HEK293 (cell line): ENCODE measurements around the gene TPST1.

Experiments used
- CTCF ChIP-seq: fragments of 450-650 bp; formaldehyde crosslinking; IDR thresholded peaks from 2 replicates; pipeline ENCODE4 v1.5.1; 2016; ENCODE audit warnings: missing biosample characterization, missing genetic modification characterization
- GFI1B ChIP-seq: fragments of 450-650 bp; formaldehyde crosslinking; IDR thresholded peaks from 2 replicates; pipeline ENCODE4 v1.5.1; 2016; ENCODE audit warnings: missing biosample characterization, missing genetic modification characterization
- MYNN ChIP-seq: fragments of 450-650 bp; formaldehyde crosslinking; IDR thresholded peaks from 2 replicates; pipeline ENCODE4 v1.5.1; 2016; ENCODE audit warnings: missing biosample characterization, missing genetic modification characterization, borderline replicate concordance
- PBX3 ChIP-seq: sonication (generic); formaldehyde crosslinking; IDR thresholded peaks from 2 replicates; pipeline ENCODE4 v1.8.1; 2022; ENCODE audit warnings: mild to moderate bottlenecking, moderate library complexity, missing genetic modification reagents
- REPIN1 ChIP-seq: fragments of 450-650 bp; formaldehyde crosslinking; IDR thresholded peaks from 2 replicates; pipeline ENCODE4 v1.5.1; 2017; ENCODE audit warnings: missing biosample characterization, missing genetic modification characterization, low read depth
- REST ChIP-seq: fragments of 450-650 bp; formaldehyde crosslinking; IDR thresholded peaks from 2 replicates; pipeline ENCODE4 v1.5.1; 2016; ENCODE audit warnings: missing biosample characterization, missing genetic modification characterization
- TCF7L2 ChIP-seq: IDR thresholded peaks from 2 replicates; pipeline ENCODE4 v1.6.1; 2011; ENCODE audit warnings: low read depth, mild to moderate bottlenecking, inconsistent platforms, low read length, moderate library complexity, borderline replicate concordance
- YY1 ChIP-seq: fragments of 450-650 bp; formaldehyde crosslinking; IDR thresholded peaks from 2 replicates; pipeline ENCODE4 v1.5.1; 2018; ENCODE audit warnings: missing biosample characterization, missing genetic modification characterization
- ZBTB7A ChIP-seq: fragments of 450-650 bp; formaldehyde crosslinking; IDR thresholded peaks from 2 replicates; pipeline ENCODE4 v1.5.1; 2016; ENCODE audit warnings: low read depth, missing biosample characterization, missing genetic modification characterization
- ZNF138 ChIP-seq: fragments of 450-650 bp; formaldehyde crosslinking; IDR thresholded peaks from 2 replicates; pipeline ENCODE4 v1.5.1; 2016; ENCODE audit warnings: missing biosample characterization, missing genetic modification characterization, borderline replicate concordance
- ZNF19 ChIP-seq: fragments of 450-650 bp; formaldehyde crosslinking; IDR thresholded peaks from 2 replicates; pipeline ENCODE4; 2016; ENCODE audit warnings: missing biosample characterization, missing genetic modification characterization, low read depth
- ZNF350 ChIP-seq: fragments of 450-650 bp; formaldehyde crosslinking; IDR thresholded peaks from 2 replicates; pipeline ENCODE4 v1.5.0; 2017; ENCODE audit warnings: missing biosample characterization, mild to moderate bottlenecking, missing genetic modification characterization
- ZNF658 ChIP-seq: fragments of 450-650 bp; formaldehyde crosslinking; IDR thresholded peaks from 2 replicates; pipeline ENCODE4; 2016; ENCODE audit warnings: missing biosample characterization, missing genetic modification characterization
- ZSCAN16 ChIP-seq: fragments of 450-650 bp; formaldehyde crosslinking; IDR thresholded peaks from 2 replicates; pipeline ENCODE4 v1.5.1; 2016; ENCODE audit warnings: missing biosample characterization, missing genetic modification characterization

GRCh38 chr7:66164356-66164755 is 40.8 kb upstream of the TPST1 start:
- TF ChIP-seq ZBTB7A (tag by site-specific recombination) (no peak), CTCF (tag by site-specific recombination) (no peak), TCF7L2 (no peak), ZSCAN16 (tag by site-specific recombination) (no peak), REST (tag by site-specific recombination) (no peak), ZNF350 (no peak), PBX3 (CRISPR knock-in tag) (no peak), REPIN1 (no peak), ZNF19 (tag by site-specific recombination) (no peak), GFI1B (tag by site-specific recombination) (no peak), YY1 (tag by site-specific recombination) (no peak), MYNN (tag by site-specific recombination) (no peak), ZNF658 (tag by site-specific recombination) (no peak), ZNF138 (tag by site-specific recombination) (no peak)
